Right cardiac atrium (tissue), 5 donors: Measurements from ENCODE around the gene JAK2. TPM values are rescaled to one million over a fixed set of nuclear protein-coding genes. Genes with fewer than 3 reads are reported as not detected.

Experiments used
- ATAC-seq, 2 donors: fragments of 200-7000 bp; cut with Tn5 transposase; one replicate each; pipeline versions ENCODE4 v1.8.0 to v1.9.1; 2020; ENCODE audit warnings: moderate library complexity in 2 of 2, mild to moderate bottlenecking in 1 of 2
- DNase-seq, 3 donors: peaks; one replicate each; pipeline ENCODE4 v3.0.0-alpha.2; 2020
- H3K27ac ChIP-seq: one replicate; pipeline ENCODE4 v1.5.1; 2013; ENCODE audit warnings: mild to moderate bottlenecking, low read length, control low read depth, moderate library complexity
- H3K27me3 ChIP-seq: one replicate; pipeline ENCODE4 v1.6.1; 2013; ENCODE audit not compliant: control insufficient read depth, insufficient read depth
- H3K4me1 ChIP-seq: one replicate; pipeline ENCODE4 v1.6.1; 2013; ENCODE audit warnings: low read length; ENCODE audit not compliant: control insufficient read depth, insufficient read depth
- H3K4me3 ChIP-seq: one replicate; pipeline ENCODE4 v1.5.1; 2013; ENCODE audit warnings: low read length, control low read depth
- H3K9me3 ChIP-seq: one replicate; pipeline ENCODE4 v1.6.1; 2013; ENCODE audit warnings: low read length; ENCODE audit not compliant: control insufficient read depth
- WGBS: extraction: QIAGEN DNeasy Blood & Tissue Kit; methylation state at CpG from one replicate; pipeline ENCODE4 v1.1.7; 2013; 5-methylcytosine and 5-hydroxymethylcytosine counted together
- intact Hi-C, 4 donors: fragments of 100-400 bp; cut with DNase I; formaldehyde crosslinking; loops; one replicate each; pipeline versions ENCODE4 v1.11.0 to v1.14.0; 2022 to 2023
- polyA plus RNA-seq: library from polyadenylated mRNA; stranded (reverse); fragments of 200-250 nt; gene quantifications from one replicate; pipeline ENCODE4 v1.2.3, GENCODE V29; 2013
- total RNA-seq, 4 donors: library from RNA; stranded (reverse); fragmentation: NEBNext Ultra II Directional; extraction: Animal tissue kit (Norgen Biotek cat#: 25700); gene quantifications; one replicate each; pipeline ENCODE4 v1.2.1, GENCODE V29; 2021
- donor health status: healthy with polysubstance abuse.
- donor health status: DM: no; HTN: yes; CAD: no.
- donor health status: DM: no; HTN: no; CAD: no.
- donor health status: DM: no; HTN: yes; CAD: no; lungs with severe emphysema.
- donor health status: DM: yes; HTN: yes; CAD: no.

Gene JAK2
- total and polyA plus RNA-seq, 5 donors, result 4.5 to 14.6 (median 11.4) TPM

DNA sequence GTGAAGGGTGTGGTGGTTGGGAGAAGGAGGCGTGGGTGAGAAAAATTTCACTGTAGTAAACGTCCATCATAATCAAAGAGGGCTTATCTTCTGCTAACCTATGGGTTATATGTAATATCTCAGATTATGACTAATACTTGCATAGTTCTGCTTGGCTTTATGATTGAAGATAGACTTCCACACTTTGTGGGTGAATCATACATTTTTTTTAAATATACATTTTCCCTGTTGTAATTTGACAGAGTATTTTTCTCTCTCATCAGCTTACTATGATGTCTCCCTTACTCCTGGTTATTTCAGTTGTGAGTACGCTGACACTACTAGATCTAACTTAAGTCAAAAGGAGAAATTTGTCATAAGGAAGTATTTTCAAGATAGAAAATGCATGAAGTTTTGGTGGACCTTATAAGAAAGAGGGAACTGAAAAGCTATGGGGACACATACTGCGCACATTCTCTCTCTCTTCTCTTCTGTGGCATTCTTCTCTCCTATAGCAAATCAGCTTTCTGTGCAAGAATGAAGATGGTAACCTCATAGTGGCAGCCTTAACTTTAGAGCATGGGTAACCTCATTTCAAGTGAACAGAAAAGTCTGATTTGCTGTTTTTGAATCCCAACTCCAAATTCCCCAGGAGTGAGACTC is 4.9 kb upstream of the JAK2 start:
- intact Hi-C loops, result loop anchor here in 2 of 4 donors (10.0 kb wide), 3 partner anchors 185 to 615 kb away; partner anchors contain the start of gene RCL1 (in 1 of the 2)
- no peak overlapping the region for H3K27ac ChIP-seq

GRCh38 chr9:4982721-4983482 is 2.2 kb upstream of the JAK2 start:
- no peaks in the 10 kb centered on the region for H3K9me3 ChIP-seq
- no peak overlapping the region for H3K27ac ChIP-seq
- no peak for ATAC-seq
- 89% methylated on average over 2 of the region's 2 CpGs for WGBS
- no peak for DNase-seq
- H3K27me3 ChIP-seq, result no peaks in the 10 kb centered on the region
- H3K4me3 ChIP-seq, result no peak overlapping the region
- H3K4me1 ChIP-seq, result peaks cover 6% of the 10 kb centered on the region
- intact Hi-C loops, result loop anchor here in 2 of 4 donors (10.0 kb wide), 3 partner anchors 188 to 612 kb away; partner anchors contain the start of gene RCL1 (in 1 of the 2)

More for the DNA sequence above, 4.9 kb upstream of the JAK2 start:
- ATAC-seq, result no peak
- H3K27me3 ChIP-seq, result no peaks in the 10 kb centered on the region
- no peak overlapping the region for H3K4me3 ChIP-seq
- peaks cover 6% of the 10 kb centered on the region for H3K4me1 ChIP-seq
- 78% methylated on average over 4 of the region's 4 CpGs for WGBS
- H3K9me3 ChIP-seq, result no peaks in the 10 kb centered on the region
- no peak for DNase-seq

- DNase-seq (no peak), ATAC-seq (no peak)
- Histone ChIP-seq H3K4me3 (peak overlapping the region; percentile 83), H3K27me3 (no peaks in the 10 kb centered on the region), H3K9me3 (no peaks in the 10 kb centered on the region), H3K4me1 (peaks cover 6% of the 10 kb centered on the region), H3K27ac (peak overlapping the region; percentile 95)
- 47% methylated on average over 5 of the region's 5 CpGs for WGBS
- intact Hi-C loops, result loop anchor here in 2 of 4 donors (10.0 kb wide), 3 partner anchors 189 to 611 kb away; partner anchors contain the start of gene RCL1 (in 1 of the 2)
Measured at GRCh38 chr9:4983601-4984165, 1.4 kb upstream of the JAK2 start.

GRCh38 chr9:4984171-4984620 is 876 bp upstream of the JAK2 start:
- Histone ChIP-seq H3K9me3 (no peaks in the 10 kb centered on the region), H3K4me3 (peak overlapping the region; percentile 83), H3K4me1 (peaks cover 6% of the 10 kb centered on the region), H3K27me3 (no peaks in the 10 kb centered on the region), H3K27ac (peak overlapping the region; percentile 95)
- 8% methylated on average over 25 of the region's 25 CpGs for WGBS
- ATAC-seq (peak; percentile 45 to 50), DNase-seq (no peak)
- intact Hi-C loops, result loop anchor here in 2 of 4 donors (10.0 kb wide), 3 partner anchors 189 to 611 kb away; partner anchors contain the start of gene RCL1 (in 1 of the 2)

DNA sequence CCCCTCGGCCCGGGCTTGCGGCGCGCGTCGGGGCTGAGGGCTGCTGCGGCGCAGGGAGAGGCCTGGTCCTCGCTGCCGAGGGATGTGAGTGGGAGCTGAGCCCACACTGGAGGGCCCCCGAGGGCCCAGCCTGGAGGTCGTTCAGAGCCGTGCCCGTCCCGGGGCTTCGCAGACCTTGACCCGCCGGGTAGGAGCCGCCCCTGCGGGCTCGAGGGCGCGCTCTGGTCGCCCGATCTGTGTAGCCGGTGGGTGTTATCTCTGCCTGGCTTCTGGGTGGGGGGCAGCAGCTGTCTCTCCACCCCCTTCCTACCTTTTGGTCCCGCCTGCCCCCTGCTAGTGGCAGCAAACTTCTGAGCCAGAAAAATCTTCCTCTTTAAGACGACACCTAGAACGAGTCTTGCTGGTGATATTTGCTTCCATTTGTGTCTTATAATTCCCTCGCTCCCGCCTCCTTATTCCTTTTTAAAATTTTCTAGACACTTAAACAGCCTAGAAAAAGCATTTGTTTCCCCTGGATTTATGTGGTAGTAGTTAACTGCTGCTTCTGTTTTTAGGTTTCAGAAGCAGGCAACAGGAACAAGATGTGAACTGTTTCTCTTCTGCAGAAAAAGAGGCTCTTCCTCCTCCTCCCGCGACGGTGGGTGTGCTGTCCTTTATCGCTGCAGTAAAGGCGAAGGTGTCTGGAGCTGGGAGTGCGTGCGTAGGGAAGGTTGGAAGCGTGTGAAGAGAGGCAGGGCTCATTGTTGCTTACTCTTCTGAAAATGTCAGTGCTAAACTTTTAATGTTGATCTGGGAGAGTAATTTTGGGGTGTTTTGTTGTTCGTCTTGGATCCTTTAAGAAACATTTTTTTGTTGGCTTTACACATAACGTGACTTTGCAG is 554 bp downstream of the JAK2 start:
- H3K4me3 ChIP-seq, result peak overlapping the region; percentile 83
- intact Hi-C loops, result loop anchor here (5.0 to 10.0 kb wide), 4 partner anchors 191 to 609 kb away; partner anchors contain the start of gene RCL1 (in 1 of the 4)
- H3K27ac ChIP-seq, result peak overlapping the region; percentile 95
- peak; percentile 24 to 68 (median 63) for DNase-seq
- WGBS, result under 1% methylated on average over 42 of the region's 42 CpGs
- ATAC-seq, result no peak
- no peaks in the 10 kb centered on the region for H3K27me3 ChIP-seq
- H3K4me1 ChIP-seq, result peaks cover 6% of the 10 kb centered on the region
- H3K9me3 ChIP-seq, result no peaks in the 10 kb centered on the region

- no peaks in the 10 kb centered on the region for H3K9me3 ChIP-seq
- 9% methylated on average over 3 of the region's 3 CpGs for WGBS
- H3K27ac ChIP-seq, result no peak overlapping the region
- intact Hi-C loops, result loop anchor here (5.0 to 10.0 kb wide), 4 partner anchors 191 to 609 kb away; partner anchors contain the start of gene RCL1 (in 1 of the 4)
- H3K4me1 ChIP-seq, result peaks cover 6% of the 10 kb centered on the region
- H3K4me3 ChIP-seq, result peak overlapping the region; percentile 83
- ATAC-seq (no peak), DNase-seq (no peak)
- H3K27me3 ChIP-seq, result no peaks in the 10 kb centered on the region
Measured at GRCh38 chr9:4986296-4986695, 1.2 kb downstream of the JAK2 start.

DNA sequence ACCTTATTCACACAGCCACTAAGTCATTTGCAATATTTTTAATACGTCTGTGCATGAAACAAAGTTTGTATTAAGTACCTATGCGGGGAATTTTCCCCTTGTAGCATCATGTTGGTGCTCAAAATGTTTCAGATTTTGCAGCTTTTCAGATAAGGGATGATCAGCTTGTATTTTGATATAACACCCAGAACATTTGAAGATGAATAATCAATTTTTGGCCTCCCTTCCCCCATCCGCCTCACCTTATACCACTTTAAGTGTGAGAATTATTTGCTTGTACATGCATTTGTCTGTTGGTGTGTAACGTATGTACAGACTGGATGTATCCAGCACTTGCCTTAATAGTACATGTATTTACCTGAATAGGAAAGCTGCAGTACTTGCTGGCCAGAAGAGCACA is 1.7 kb downstream of the JAK2 start:
- ATAC-seq, result no peak
- peaks cover 6% of the 10 kb centered on the region for H3K4me1 ChIP-seq
- no peaks in the 10 kb centered on the region for H3K27me3 ChIP-seq
- H3K4me3 ChIP-seq, result peak overlapping the region; percentile 83
- 86% methylated on average over 4 of the region's 4 CpGs for WGBS
- no peak overlapping the region for H3K27ac ChIP-seq
- H3K9me3 ChIP-seq, result no peaks in the 10 kb centered on the region
- intact Hi-C loops, result loop anchor here (5.0 to 10.0 kb wide), 4 partner anchors 192 to 608 kb away; partner anchors contain the start of gene RCL1 (in 1 of the 4)
- DNase-seq, result no peak

DNA sequence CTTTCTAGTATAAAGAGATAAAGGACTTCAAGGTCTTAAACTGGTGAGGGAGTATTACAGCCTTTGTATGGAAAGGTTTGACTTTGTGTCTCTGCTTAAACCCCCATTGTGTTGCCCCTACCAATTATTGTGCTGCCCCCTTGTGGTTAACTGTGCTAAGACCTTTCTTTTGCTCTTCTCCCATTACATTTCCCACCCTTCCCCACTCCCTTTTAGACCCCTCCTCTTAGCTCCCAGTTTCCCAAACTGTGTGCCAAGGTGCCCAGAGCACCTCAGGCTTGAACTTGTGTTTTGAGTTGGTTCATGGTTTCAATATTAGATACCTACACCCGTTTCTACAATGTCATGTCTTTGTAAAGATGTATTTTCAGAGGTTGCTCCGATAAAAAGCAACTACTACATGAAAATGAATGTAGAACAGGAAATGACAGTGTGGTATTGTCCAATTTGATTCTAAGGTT is 2.9 kb downstream of the JAK2 start:
- DNase-seq, result no peak
- 34% methylated on average over 2 of the region's 2 CpGs for WGBS
- Histone ChIP-seq H3K27ac (no peak overlapping the region), H3K4me1 (peaks cover 6% of the 10 kb centered on the region), H3K27me3 (no peaks in the 10 kb centered on the region), H3K4me3 (no peak overlapping the region), H3K9me3 (no peaks in the 10 kb centered on the region)
- no peak for ATAC-seq
- intact Hi-C loops, result loop anchor here (5.0 to 10.0 kb wide), 4 partner anchors 193 to 607 kb away; partner anchors contain the start of gene RCL1 (in 1 of the 4)

DNA sequence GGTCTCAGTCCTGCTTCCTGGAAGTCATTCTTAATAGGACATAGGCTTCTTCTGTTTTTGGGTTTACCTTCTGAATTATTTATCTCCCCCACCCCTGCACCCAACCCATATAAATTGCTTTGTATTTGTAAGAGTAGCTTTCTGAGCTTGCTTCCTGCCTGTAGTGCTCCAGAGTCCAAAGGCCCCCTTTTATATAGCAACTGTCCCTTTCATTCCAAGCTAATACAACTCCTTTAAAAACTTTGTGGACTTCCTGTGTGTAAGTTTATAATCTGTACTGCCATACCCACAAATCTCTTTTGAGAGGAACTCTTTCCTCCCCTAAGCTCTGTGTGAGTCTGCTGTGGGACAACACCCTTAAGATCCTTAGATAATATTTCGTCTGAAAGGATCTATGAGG is 7.8 kb downstream of the JAK2 start:
- no peak overlapping the region for H3K27ac ChIP-seq
- DNase-seq (no peak), ATAC-seq (no peak)
- intact Hi-C loops, result no loop called here
- no peaks in the 10 kb centered on the region for H3K27me3 ChIP-seq
- H3K4me1 ChIP-seq, result no peaks in the 10 kb centered on the region
- WGBS, result 90% methylated on average over 1 of the region's 1 CpG
- no peak overlapping the region for H3K4me3 ChIP-seq
- no peaks in the 10 kb centered on the region for H3K9me3 ChIP-seq
